ENCODE measurements around the gene ATP2A1. TPM values are rescaled to one million over a fixed set of nuclear protein-coding genes. Genes with fewer than 3 reads are reported as not detected.
A peak's percentile ranks its signal among the peaks of the same experiment; 100 is the strongest.

Gene ATP2A1
- total and polyA plus RNA-seq, 2 of the 13 experiments (the other 11 are each of a cell fraction or from before 2014, with no cell fraction given): 3.2 to 12.5 TPM

DNA sequence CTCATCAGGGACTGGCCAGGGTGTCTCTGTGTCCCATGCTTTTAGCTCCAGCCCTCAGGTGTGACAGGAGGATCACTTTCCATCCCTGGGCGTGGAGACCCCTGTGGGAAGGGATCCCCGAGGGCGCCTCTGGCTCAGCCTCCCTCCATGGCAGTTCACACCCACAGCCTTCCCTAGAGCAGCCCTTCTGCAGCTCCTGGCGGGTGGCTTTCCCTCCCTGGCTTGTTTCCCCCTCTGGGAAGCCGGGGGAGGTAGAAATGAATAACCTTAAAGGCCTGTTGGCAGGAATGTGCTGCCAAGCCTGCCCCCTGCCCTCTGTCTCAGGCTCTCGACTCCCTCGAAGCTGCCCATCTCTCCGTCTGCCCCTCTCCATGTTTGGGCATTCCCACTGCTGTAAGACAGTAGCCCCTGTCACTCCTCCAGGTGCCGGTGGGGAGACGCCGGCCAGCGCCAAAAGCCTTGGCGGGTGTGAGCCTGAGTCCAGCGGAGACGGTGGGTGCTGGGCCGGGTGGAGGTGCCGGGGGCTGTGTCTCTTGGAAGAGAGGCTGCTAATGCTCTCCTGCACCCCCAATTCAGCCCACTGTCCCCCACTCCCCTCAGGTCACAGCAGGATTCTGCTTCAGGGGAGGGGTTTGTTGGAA lies 2.1 kb upstream of the ATP2A1 start:
- H3K27ac ChIP-seq (ENCODE audit: extremely low read length, insufficient read depth, low read length): no peak overlapping the region
- BruUV-seq (replicated peaks): no TSS peak
- intact Hi-C loops (cut with micrococcal nuclease; ENCODE audit: unreplicated experiment): no loop called here
- H3K36me3 ChIP-seq (replicated peaks in 1 of 2; ENCODE audit: control insufficient read depth in 1 of 2, insufficient read depth in 2 of 2, low read length in 2 of 2): peaks cover 23 to 34% of the 10 kb centered on the region in 2 experiments; a peak in 4 of 5 replicates
- H4K20me1 ChIP-seq (ENCODE audit: insufficient read depth, low read length): no peaks in the 10 kb centered on the region
- CTCF ChIA-PET (ENCODE audit: low intra/inter-chr PET ratio, low total read pairs): no interaction called here
- in situ Hi-C loops (cut with HindIII; ENCODE audit: extremely low pct_ligation_motif_present, low pct_unique_long_range_greater_than_20kb): no loop called here
- no peaks in the 10 kb centered on the region for H3K79me2 ChIP-seq (ENCODE audit: insufficient read depth, low read length)
- H3K4me2 ChIP-seq (ENCODE audit: low read depth, low read length): no peak overlapping the region
- 93% methylated on average over 17 of the region's 17 CpGs for WGBS (ENCODE audit: low lambda C conversion rate)
- no peaks in the 10 kb centered on the region for H3K27me3 ChIP-seq (ENCODE audit: control insufficient read depth in 1 of 2, insufficient read depth in 2 of 2, low read length in 2 of 2)
- TF ChIP-seq ZNF800 (CRISPR knock-in tag; IDR thresholded peaks at IDR 0.05) (no peak), AGO2 (optimal IDR thresholded peaks at IDR 0.05; ENCODE audit: low read depth, low read length) (peak; percentile 32), RBFOX2 (IDR thresholded peaks at IDR 0.05; ENCODE audit: low read depth, low read length) (0 out of 2 replicates have a peak, but pooled peaks have one; percentile 23)
- POLR2A ChIA-PET: interaction anchor here (0.8 to 3.2 kb wide), 2 partner anchors 11 to 13 kb away, joined by 3 to 15 read pairs; partner anchors contain the start of gene SH2B1
- no peak overlapping the region for H3K4me3 ChIP-seq (replicated peaks in 1 of 3; ENCODE audit: insufficient read depth in 1 of 3, low read depth in 2 of 3, low read length in 3 of 3)
- H3K9ac ChIP-seq (ENCODE audit: insufficient read depth, low read depth, low read length): no peak overlapping the region
- DNase-seq (ENCODE audit: low spot score) (no peak), ATAC-seq (no peak), FAIRE-seq (no peak)
- no peaks in the 10 kb centered on the region for H3K4me1 ChIP-seq (ENCODE audit: insufficient read depth, low read length)
- no peaks in the 10 kb centered on the region for H3K9me3 ChIP-seq (ENCODE audit: low read length)
- H2AFZ ChIP-seq (ENCODE audit: low read length): no peak overlapping the region

- intact Hi-C loops (cut with micrococcal nuclease; ENCODE audit: unreplicated experiment): no loop called here
- ATAC-seq (peak; percentile 22), DNase-seq (ENCODE audit: low spot score) (no peak), FAIRE-seq (no peak)
- ChIA-PET CTCF (ENCODE audit: low intra/inter-chr PET ratio, low total read pairs) (no interaction called here), POLR2A (interaction anchor here (1.0 to 1.1 kb wide), 2 partner anchors 13 to 46 kb away, joined by 3 read pairs; partner anchors contain the start of gene SH2B1)
- no peaks in the 10 kb centered on the region for H4K20me1 ChIP-seq (ENCODE audit: insufficient read depth, low read length)
- H3K4me3 ChIP-seq (replicated peaks in 1 of 3; ENCODE audit: insufficient read depth in 1 of 3, low read depth in 2 of 3, low read length in 3 of 3): no peak overlapping the region
- no peak overlapping the region for H3K9ac ChIP-seq (ENCODE audit: insufficient read depth, low read depth, low read length)
- H3K27ac ChIP-seq (ENCODE audit: extremely low read length, insufficient read depth, low read length): no peak overlapping the region
- no peaks in the 10 kb centered on the region for H3K4me1 ChIP-seq (ENCODE audit: insufficient read depth, low read length)
- no peaks in the 10 kb centered on the region for H3K27me3 ChIP-seq (ENCODE audit: control insufficient read depth in 1 of 2, insufficient read depth in 2 of 2, low read length in 2 of 2)
- no peaks in the 10 kb centered on the region for H3K79me2 ChIP-seq (ENCODE audit: insufficient read depth, low read length)
- H3K9me3 ChIP-seq (ENCODE audit: low read length): no peaks in the 10 kb centered on the region
- in situ Hi-C loops (cut with HindIII; ENCODE audit: extremely low pct_ligation_motif_present, low pct_unique_long_range_greater_than_20kb): no loop called here
- no TSS peak for BruUV-seq (replicated peaks)
- H3K36me3 ChIP-seq (replicated peaks in 1 of 2; ENCODE audit: control insufficient read depth in 1 of 2, insufficient read depth in 2 of 2, low read length in 2 of 2): peaks cover 17 to 24% of the 10 kb centered on the region in 2 experiments; a peak in 4 of 5 replicates
- 92% methylated on average over 12 of the region's 12 CpGs for WGBS (ENCODE audit: low lambda C conversion rate)
- H2AFZ ChIP-seq (ENCODE audit: low read length): no peak overlapping the region
- no peak overlapping the region for H3K4me2 ChIP-seq (ENCODE audit: low read depth, low read length)
- peak; percentile 63 for TF ChIP-seq AGO2 (optimal IDR thresholded peaks at IDR 0.05; ENCODE audit: low read depth, low read length)
- TF ChIP-seq ARNTL (CRISPR knock-in tag; IDR thresholded peaks at IDR 0.05): no peak
- TF ChIP-seq AHDC1 (CRISPR knock-in tag; IDR thresholded peaks at IDR 0.05; ENCODE audit: borderline replicate concordance): no peak
- no peak for TF ChIP-seq MED1 (CRISPR knock-in tag; IDR thresholded peaks at IDR 0.05)
Measured at GRCh38 chr16:28876973-28877654, 1.2 kb upstream of the ATP2A1 start.

Measured in HepG2 (cell line).